Liver (tissue), 9 donors: ENCODE measurements around the gene KRT76. TPM values are rescaled to one million over a fixed set of nuclear protein-coding genes. Genes with fewer than 3 reads are reported as not detected.

Experiments used
- DNase-seq: peaks from one replicate; pipeline ENCODE4 v3.0.0-alpha.2; 2017; ENCODE audit warnings: low spot score
- H3K27ac ChIP-seq, 2 donors: one replicate each; pipeline ENCODE4 v1.7.0; 2013; ENCODE audit warnings: inconsistent platforms in 2 of 2, low read length in 2 of 2, control low read depth in 1 of 2, low read depth in 1 of 2, mild to moderate bottlenecking in 1 of 2
- H3K27me3 ChIP-seq, 4 donors: one replicate each; pipeline versions ENCODE4 v1.6.1 to v1.7.0; 2013; ENCODE audit warnings: low read length in 3 of 4, inconsistent platforms in 1 of 4, mild to moderate bottlenecking in 1 of 4, moderate library complexity in 1 of 4; ENCODE audit not compliant: control insufficient read depth in 4 of 4, insufficient read depth in 4 of 4
- H3K36me3 ChIP-seq, 4 donors: one replicate each; pipeline versions ENCODE4 v1.6.1 to v1.7.0; 2013; ENCODE audit warnings: low read length in 3 of 4, mild to moderate bottlenecking in 3 of 4, low read depth in 1 of 4, moderate library complexity in 1 of 4; ENCODE audit not compliant: control insufficient read depth in 4 of 4, insufficient read depth in 3 of 4
- H3K4me1 ChIP-seq, 4 donors: one replicate each; pipeline versions ENCODE4 v1.6.1 to v1.7.0; 2013; ENCODE audit warnings: low read length in 3 of 4, mild to moderate bottlenecking in 3 of 4, moderate library complexity in 1 of 4; ENCODE audit not compliant: control insufficient read depth in 4 of 4, insufficient read depth in 4 of 4
- H3K4me3 ChIP-seq, 3 donors: one replicate each; pipeline versions ENCODE4 v1.6.1 to v1.7.0; 2013; ENCODE audit warnings: low read length in 3 of 3, control low read depth in 1 of 3, low read depth in 1 of 3, mild to moderate bottlenecking in 1 of 3
- H3K9ac ChIP-seq, 2 donors: one replicate each; pipeline ENCODE4 v1.7.0; 2013; ENCODE audit warnings: low read length in 2 of 2, mild to moderate bottlenecking in 2 of 2, moderate library complexity in 2 of 2, control low read depth in 1 of 2, low read depth in 1 of 2
- H3K9me3 ChIP-seq, 4 donors: one replicate each; pipeline versions ENCODE4 v1.6.1 to v1.7.0; 2013; ENCODE audit warnings: low read length in 3 of 4; ENCODE audit not compliant: control insufficient read depth in 4 of 4
- EGR1 ChIP-seq, 2 donors: IDR thresholded peaks; 2 replicates each; pipeline ENCODE4 v1.6.1; 2016 to 2018; ENCODE audit warnings: antibody characterized with exemption in 2 of 2, low read depth in 2 of 2
- FOXA1 ChIP-seq: IDR thresholded peaks from 2 replicates; pipeline ENCODE4 v1.6.1; 2016; ENCODE audit warnings: antibody characterized with exemption
- FOXA2 ChIP-seq: IDR thresholded peaks from 2 replicates; pipeline ENCODE4 v1.6.1; 2016; ENCODE audit warnings: antibody characterized with exemption
- GABPA ChIP-seq, 2 donors: IDR thresholded peaks in 1 of 2; conservative IDR thresholded peaks in 1 of 2; 2 replicates each; pipeline ENCODE4 v1.6.1; 2016; ENCODE audit warnings: antibody characterized with exemption in 2 of 2, mild to moderate bottlenecking in 1 of 2, moderate library complexity in 1 of 2
- HNF4A ChIP-seq, 2 donors: conservative IDR thresholded peaks; 2 replicates each; pipeline ENCODE4 v1.6.1; 2016; ENCODE audit warnings: antibody characterized with exemption in 2 of 2, mild to moderate bottlenecking in 2 of 2
- HNF4G ChIP-seq: IDR thresholded peaks from 2 replicates; pipeline ENCODE4 v1.6.1; 2016; ENCODE audit warnings: antibody characterized with exemption
- JUND ChIP-seq, 2 donors: IDR thresholded peaks; 2 replicates each; pipeline ENCODE4 v1.6.1; 2016; ENCODE audit warnings: antibody characterized with exemption in 2 of 2
- NR2F2 ChIP-seq: IDR thresholded peaks from 2 replicates; pipeline ENCODE4 v1.6.1; 2016; ENCODE audit warnings: antibody characterized with exemption
- RAD21 ChIP-seq, 2 donors: IDR thresholded peaks; 2 replicates each; pipeline ENCODE4 v1.6.1; 2016; ENCODE audit warnings: antibody characterized with exemption in 2 of 2, mild to moderate bottlenecking in 2 of 2
- SP1 ChIP-seq: IDR thresholded peaks from 2 replicates; pipeline ENCODE4 v1.6.1; 2018; ENCODE audit warnings: antibody characterized with exemption, mild to moderate bottlenecking
- TAF1 ChIP-seq: conservative IDR thresholded peaks from 2 replicates; pipeline ENCODE4 v1.6.1; 2016; ENCODE audit warnings: antibody characterized with exemption, mild to moderate bottlenecking
- YY1 ChIP-seq: IDR thresholded peaks from 2 replicates; pipeline ENCODE4 v1.6.1; 2016; ENCODE audit warnings: antibody characterized with exemption, mild to moderate bottlenecking
- WGBS: extraction: QIAGEN DNeasy Blood & Tissue Kit; methylation state at CpG from one replicate; pipeline ENCODE4 v1.1.7; 2013; 5-methylcytosine and 5-hydroxymethylcytosine counted together
- polyA plus RNA-seq, 2 donors: library from polyadenylated mRNA; stranded (reverse) in 1 of 2; unstranded in 1 of 2; fragments of 200-250 nt in 1 of 2; fragments of >200 nt in 1 of 2; fragmentation: Nextera tagmentation in 1 of 2; extraction: Ambion mirVana in 1 of 2; gene quantifications; one replicate each; pipeline versions ENCODE4 v1.2.1 to v1.2.3, GENCODE V29; 2013 to 2015
- total RNA-seq, 2 donors: library from RNA; depleted of rRNA; stranded (reverse); fragments of >200 nt; gene quantifications; one replicate each; pipeline ENCODE4 v1.2.3, GENCODE V29; 2014
- TF ChIP-seq, protein P1 (sequence below): IDR thresholded peaks from 2 replicates; pipeline ENCODE4 v1.6.1; 2016; ENCODE audit warnings: antibody characterized with exemption, mild to moderate bottlenecking
- TF ChIP-seq, protein P2 (sequence below): IDR thresholded peaks from 2 replicates; pipeline ENCODE4 v1.6.1; 2016; ENCODE audit warnings: antibody characterized with exemption
- TF ChIP-seq, protein P3 (sequence below): IDR thresholded peaks from 2 replicates; pipeline ENCODE4 v1.6.1; 2016; ENCODE audit warnings: antibody characterized with exemption
- TF ChIP-seq, protein P4 (sequence below): fragments of 150-350 bp; IDR thresholded peaks from 2 replicates; pipeline ENCODE4 v1.5.1; 2017; ENCODE audit warnings: improper control_type of control experiment, low read depth, low read length; ENCODE audit not compliant: missing input control
- TF ChIP-seq, protein P5 (sequence below): IDR thresholded peaks from 2 replicates; pipeline ENCODE4 v1.6.1; 2016; ENCODE audit warnings: antibody characterized with exemption
- donor health status: healthy.
- donor health status: healthy.
- donor health status: healthy.
- donor health status: healthy.
- donor health status: healthy.

KRT76 gene
- total and polyA plus RNA-seq, 4 donors: not detected

DNA sequence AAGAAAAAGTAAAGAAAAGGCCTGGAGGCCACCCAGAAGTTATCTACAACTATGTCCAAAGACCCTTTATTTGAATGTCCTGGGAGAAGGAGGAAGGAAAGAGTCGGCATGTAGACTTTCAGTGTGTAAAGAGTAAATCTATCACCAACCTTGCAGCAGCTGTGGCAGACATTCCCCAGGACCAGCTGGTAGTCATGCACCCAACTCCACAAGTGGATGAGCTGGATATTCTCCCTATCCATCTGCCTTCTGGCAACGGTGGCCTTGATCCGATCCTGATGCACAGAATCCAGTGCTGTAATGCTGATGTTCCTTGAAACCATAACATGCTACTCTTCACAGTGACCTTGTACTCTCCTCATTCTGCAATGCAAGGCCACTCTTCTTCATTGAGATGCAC is 27.3 kb downstream of the KRT76 start:
- 79% methylated on average over 3 of the region's 3 CpGs for WGBS
- no peak overlapping the region for H3K9ac ChIP-seq
- no peak overlapping the region for H3K27ac ChIP-seq
- H3K4me3 ChIP-seq: no peak overlapping the region
- no peaks in the 10 kb centered on the region for H3K27me3 ChIP-seq
- TF ChIP-seq, protein P1, sequence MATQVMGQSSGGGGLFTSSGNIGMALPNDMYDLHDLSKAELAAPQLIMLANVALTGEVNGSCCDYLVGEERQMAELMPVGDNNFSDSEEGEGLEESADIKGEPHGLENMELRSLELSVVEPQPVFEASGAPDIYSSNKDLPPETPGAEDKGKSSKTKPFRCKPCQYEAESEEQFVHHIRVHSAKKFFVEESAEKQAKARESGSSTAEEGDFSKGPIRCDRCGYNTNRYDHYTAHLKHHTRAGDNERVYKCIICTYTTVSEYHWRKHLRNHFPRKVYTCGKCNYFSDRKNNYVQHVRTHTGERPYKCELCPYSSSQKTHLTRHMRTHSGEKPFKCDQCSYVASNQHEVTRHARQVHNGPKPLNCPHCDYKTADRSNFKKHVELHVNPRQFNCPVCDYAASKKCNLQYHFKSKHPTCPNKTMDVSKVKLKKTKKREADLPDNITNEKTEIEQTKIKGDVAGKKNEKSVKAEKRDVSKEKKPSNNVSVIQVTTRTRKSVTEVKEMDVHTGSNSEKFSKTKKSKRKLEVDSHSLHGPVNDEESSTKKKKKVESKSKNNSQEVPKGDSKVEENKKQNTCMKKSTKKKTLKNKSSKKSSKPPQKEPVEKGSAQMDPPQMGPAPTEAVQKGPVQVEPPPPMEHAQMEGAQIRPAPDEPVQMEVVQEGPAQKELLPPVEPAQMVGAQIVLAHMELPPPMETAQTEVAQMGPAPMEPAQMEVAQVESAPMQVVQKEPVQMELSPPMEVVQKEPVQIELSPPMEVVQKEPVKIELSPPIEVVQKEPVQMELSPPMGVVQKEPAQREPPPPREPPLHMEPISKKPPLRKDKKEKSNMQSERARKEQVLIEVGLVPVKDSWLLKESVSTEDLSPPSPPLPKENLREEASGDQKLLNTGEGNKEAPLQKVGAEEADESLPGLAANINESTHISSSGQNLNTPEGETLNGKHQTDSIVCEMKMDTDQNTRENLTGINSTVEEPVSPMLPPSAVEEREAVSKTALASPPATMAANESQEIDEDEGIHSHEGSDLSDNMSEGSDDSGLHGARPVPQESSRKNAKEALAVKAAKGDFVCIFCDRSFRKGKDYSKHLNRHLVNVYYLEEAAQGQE: no peak
- TF ChIP-seq TAF1 (no peak), HNF4A (conservative IDR thresholded peaks at IDR 0.05) (no peak), SP1 (no peak), HNF4G (no peak), JUND (IDR thresholded peaks at IDR 0.05) (no peak), YY1 (no peak), NR2F2 (no peak), FOXA2 (no peak)
- TF ChIP-seq, protein P2, sequence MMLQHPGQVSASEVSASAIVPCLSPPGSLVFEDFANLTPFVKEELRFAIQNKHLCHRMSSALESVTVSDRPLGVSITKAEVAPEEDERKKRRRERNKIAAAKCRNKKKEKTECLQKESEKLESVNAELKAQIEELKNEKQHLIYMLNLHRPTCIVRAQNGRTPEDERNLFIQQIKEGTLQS: no peak
- TF ChIP-seq, protein P3, sequence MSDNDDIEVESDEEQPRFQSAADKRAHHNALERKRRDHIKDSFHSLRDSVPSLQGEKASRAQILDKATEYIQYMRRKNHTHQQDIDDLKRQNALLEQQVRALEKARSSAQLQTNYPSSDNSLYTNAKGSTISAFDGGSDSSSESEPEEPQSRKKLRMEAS: no peak
- no peak for DNase-seq
- H3K36me3 ChIP-seq: no peaks in the 10 kb centered on the region
- no peaks in the 10 kb centered on the region for H3K9me3 ChIP-seq
- H3K4me1 ChIP-seq: no peaks in the 10 kb centered on the region

DNA sequence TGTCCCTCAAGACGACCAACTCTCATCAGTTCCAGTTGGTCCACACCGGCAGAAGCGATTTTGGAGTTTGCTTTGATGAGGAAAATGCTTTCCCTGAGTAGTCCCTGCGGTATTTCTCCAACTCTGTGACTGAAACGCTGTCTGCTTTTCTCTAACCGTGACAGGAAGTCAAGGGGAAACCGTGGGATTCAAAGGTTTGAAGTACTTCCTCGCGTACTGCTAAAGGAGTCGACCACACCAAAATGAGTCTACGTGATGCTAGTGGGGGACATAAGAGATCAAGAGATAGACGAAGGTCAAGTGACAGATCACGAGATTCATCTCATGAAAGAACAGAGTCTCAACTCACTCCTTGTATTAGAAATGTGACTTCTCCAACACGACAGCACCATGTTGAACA is 28.6 kb downstream of the KRT76 start:
- H3K27me3 ChIP-seq: no peaks in the 10 kb centered on the region
- H3K4me3 ChIP-seq: no peak overlapping the region
- no peak for DNase-seq
- H3K36me3 ChIP-seq: no peaks in the 10 kb centered on the region
- TF ChIP-seq SP1 (no peak), YY1 (no peak), GABPA (IDR thresholded peaks at IDR 0.05 in 1 of 2, conservative IDR thresholded peaks at IDR 0.05 in 1 of 2) (no peak), JUND (IDR thresholded peaks at IDR 0.05) (no peak), RAD21 (IDR thresholded peaks at IDR 0.05) (no peak), TAF1 (no peak), NR2F2 (no peak), EGR1 (IDR thresholded peaks at IDR 0.05; ENCODE audit: low read depth in 2 of 2) (no peak), FOXA1 (no peak), HNF4A (conservative IDR thresholded peaks at IDR 0.05) (no peak), FOXA2 (no peak)
- TF ChIP-seq, protein P3: no peak
- TF ChIP-seq, protein P2: no peak
- TF ChIP-seq, protein P1: no peak
- TF ChIP-seq, protein P4, sequence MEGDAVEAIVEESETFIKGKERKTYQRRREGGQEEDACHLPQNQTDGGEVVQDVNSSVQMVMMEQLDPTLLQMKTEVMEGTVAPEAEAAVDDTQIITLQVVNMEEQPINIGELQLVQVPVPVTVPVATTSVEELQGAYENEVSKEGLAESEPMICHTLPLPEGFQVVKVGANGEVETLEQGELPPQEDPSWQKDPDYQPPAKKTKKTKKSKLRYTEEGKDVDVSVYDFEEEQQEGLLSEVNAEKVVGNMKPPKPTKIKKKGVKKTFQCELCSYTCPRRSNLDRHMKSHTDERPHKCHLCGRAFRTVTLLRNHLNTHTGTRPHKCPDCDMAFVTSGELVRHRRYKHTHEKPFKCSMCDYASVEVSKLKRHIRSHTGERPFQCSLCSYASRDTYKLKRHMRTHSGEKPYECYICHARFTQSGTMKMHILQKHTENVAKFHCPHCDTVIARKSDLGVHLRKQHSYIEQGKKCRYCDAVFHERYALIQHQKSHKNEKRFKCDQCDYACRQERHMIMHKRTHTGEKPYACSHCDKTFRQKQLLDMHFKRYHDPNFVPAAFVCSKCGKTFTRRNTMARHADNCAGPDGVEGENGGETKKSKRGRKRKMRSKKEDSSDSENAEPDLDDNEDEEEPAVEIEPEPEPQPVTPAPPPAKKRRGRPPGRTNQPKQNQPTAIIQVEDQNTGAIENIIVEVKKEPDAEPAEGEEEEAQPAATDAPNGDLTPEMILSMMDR: no peak
- TF ChIP-seq, protein P5, sequence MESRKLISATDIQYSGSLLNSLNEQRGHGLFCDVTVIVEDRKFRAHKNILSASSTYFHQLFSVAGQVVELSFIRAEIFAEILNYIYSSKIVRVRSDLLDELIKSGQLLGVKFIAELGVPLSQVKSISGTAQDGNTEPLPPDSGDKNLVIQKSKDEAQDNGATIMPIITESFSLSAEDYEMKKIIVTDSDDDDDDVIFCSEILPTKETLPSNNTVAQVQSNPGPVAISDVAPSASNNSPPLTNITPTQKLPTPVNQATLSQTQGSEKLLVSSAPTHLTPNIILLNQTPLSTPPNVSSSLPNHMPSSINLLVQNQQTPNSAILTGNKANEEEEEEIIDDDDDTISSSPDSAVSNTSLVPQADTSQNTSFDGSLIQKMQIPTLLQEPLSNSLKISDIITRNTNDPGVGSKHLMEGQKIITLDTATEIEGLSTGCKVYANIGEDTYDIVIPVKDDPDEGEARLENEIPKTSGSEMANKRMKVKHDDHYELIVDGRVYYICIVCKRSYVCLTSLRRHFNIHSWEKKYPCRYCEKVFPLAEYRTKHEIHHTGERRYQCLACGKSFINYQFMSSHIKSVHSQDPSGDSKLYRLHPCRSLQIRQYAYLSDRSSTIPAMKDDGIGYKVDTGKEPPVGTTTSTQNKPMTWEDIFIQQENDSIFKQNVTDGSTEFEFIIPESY: no peak
- WGBS: 64% methylated on average over 14 of the region's 14 CpGs
- no peak overlapping the region for H3K27ac ChIP-seq
- no peaks in the 10 kb centered on the region for H3K9me3 ChIP-seq
- no peaks in the 10 kb centered on the region for H3K4me1 ChIP-seq
- H3K9ac ChIP-seq: no peak overlapping the region
